HEK293 (cell line): ENCODE data around the gene TCEA3.

Source experiments
- MYNN ChIP-seq: fragments of 450-650 bp; formaldehyde crosslinking; IDR thresholded peaks from 2 replicates; pipeline ENCODE4 v1.5.1; 2016; ENCODE audit warnings: missing biosample characterization, missing genetic modification characterization, borderline replicate concordance
- SCRT2 ChIP-seq: fragments of 450-650 bp; formaldehyde crosslinking; IDR thresholded peaks from 2 replicates; pipeline ENCODE4 v1.5.1; 2016; ENCODE audit warnings: missing biosample characterization, missing genetic modification characterization
- YY2 ChIP-seq: fragments of 450-650 bp; formaldehyde crosslinking; IDR thresholded peaks from 2 replicates; pipeline ENCODE4 v1.5.1; 2016; ENCODE audit warnings: missing biosample characterization, missing genetic modification characterization
- ZNF121 ChIP-seq: fragments of 450-650 bp; formaldehyde crosslinking; IDR thresholded peaks from 2 replicates; pipeline ENCODE4 v1.5.1; 2016; ENCODE audit warnings: missing biosample characterization, missing genetic modification characterization
- ZNF558 ChIP-seq: fragments of 450-650 bp; formaldehyde crosslinking; IDR thresholded peaks from 2 replicates; pipeline ENCODE4 v1.5.1; 2016; ENCODE audit warnings: missing biosample characterization, missing genetic modification characterization
- ZNF600 ChIP-seq: fragments of 450-650 bp; formaldehyde crosslinking; IDR thresholded peaks from 2 replicates; pipeline ENCODE4 v1.5.1; 2016; ENCODE audit warnings: missing biosample characterization, missing genetic modification characterization
- TF ChIP-seq, protein P1 (sequence below): fragments of 450-650 bp; formaldehyde crosslinking; IDR thresholded peaks from 2 replicates; pipeline ENCODE4 v1.5.1; 2016; ENCODE audit warnings: missing biosample characterization, missing genetic modification characterization
- TF ChIP-seq, protein P2 (sequence below): fragments of 450-650 bp; formaldehyde crosslinking; IDR thresholded peaks from 2 replicates; pipeline ENCODE4 v1.5.1; 2016; ENCODE audit warnings: missing biosample characterization, missing genetic modification characterization
- TF ChIP-seq, protein P3 (sequence below): fragments of 450-650 bp; formaldehyde crosslinking; IDR thresholded peaks from 2 replicates; pipeline ENCODE4 v1.5.1; 2016; ENCODE audit warnings: missing biosample characterization, missing genetic modification characterization
- TF ChIP-seq, protein P4 (sequence below): fragments of 450-650 bp; formaldehyde crosslinking; IDR thresholded peaks from 2 replicates; pipeline ENCODE4 v1.5.1; 2016; ENCODE audit warnings: missing biosample characterization, missing genetic modification characterization

DNA sequence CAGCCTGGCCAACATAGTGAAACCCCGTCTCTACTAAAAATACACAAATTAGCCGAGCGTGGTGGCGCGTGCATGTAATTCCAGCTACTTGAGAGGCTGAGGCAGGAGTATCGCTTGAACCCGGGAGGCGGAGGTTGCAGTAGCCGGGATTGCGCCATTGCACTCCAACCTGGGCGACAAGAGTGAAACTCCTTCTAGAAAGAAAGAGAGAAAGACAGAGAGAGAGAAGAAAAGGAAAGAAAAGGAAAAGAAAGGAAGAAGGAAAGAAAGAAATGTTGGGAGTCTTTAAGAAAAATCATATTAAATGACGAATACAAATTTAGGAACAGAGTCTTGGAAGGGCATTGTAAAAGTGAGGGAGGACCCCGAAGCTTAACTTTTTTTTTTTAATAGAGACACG lies 78.6 kb downstream of the TCEA3 start:
- TF ChIP-seq, protein P1, sequence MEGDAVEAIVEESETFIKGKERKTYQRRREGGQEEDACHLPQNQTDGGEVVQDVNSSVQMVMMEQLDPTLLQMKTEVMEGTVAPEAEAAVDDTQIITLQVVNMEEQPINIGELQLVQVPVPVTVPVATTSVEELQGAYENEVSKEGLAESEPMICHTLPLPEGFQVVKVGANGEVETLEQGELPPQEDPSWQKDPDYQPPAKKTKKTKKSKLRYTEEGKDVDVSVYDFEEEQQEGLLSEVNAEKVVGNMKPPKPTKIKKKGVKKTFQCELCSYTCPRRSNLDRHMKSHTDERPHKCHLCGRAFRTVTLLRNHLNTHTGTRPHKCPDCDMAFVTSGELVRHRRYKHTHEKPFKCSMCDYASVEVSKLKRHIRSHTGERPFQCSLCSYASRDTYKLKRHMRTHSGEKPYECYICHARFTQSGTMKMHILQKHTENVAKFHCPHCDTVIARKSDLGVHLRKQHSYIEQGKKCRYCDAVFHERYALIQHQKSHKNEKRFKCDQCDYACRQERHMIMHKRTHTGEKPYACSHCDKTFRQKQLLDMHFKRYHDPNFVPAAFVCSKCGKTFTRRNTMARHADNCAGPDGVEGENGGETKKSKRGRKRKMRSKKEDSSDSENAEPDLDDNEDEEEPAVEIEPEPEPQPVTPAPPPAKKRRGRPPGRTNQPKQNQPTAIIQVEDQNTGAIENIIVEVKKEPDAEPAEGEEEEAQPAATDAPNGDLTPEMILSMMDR (tag by site-specific recombination), result no peak
- no peak for TF ChIP-seq ZNF558 (tag by site-specific recombination)
- TF ChIP-seq, protein P2, sequence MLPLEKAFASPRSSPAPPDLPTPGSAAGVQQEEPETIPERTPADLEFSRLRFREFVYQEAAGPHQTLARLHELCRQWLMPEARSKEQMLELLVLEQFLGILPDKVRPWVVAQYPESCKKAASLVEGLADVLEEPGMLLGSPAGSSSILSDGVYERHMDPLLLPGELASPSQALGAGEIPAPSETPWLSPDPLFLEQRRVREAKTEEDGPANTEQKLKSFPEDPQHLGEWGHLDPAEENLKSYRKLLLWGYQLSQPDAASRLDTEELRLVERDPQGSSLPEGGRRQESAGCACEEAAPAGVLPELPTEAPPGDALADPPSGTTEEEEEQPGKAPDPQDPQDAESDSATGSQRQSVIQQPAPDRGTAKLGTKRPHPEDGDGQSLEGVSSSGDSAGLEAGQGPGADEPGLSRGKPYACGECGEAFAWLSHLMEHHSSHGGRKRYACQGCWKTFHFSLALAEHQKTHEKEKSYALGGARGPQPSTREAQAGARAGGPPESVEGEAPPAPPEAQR, result no peak
- no peak for TF ChIP-seq MYNN (tag by site-specific recombination)
- 0 out of 2 replicates have a peak, but pooled peaks have one; percentile 41 for TF ChIP-seq ZNF121 (tag by site-specific recombination)
- TF ChIP-seq, protein P3, sequence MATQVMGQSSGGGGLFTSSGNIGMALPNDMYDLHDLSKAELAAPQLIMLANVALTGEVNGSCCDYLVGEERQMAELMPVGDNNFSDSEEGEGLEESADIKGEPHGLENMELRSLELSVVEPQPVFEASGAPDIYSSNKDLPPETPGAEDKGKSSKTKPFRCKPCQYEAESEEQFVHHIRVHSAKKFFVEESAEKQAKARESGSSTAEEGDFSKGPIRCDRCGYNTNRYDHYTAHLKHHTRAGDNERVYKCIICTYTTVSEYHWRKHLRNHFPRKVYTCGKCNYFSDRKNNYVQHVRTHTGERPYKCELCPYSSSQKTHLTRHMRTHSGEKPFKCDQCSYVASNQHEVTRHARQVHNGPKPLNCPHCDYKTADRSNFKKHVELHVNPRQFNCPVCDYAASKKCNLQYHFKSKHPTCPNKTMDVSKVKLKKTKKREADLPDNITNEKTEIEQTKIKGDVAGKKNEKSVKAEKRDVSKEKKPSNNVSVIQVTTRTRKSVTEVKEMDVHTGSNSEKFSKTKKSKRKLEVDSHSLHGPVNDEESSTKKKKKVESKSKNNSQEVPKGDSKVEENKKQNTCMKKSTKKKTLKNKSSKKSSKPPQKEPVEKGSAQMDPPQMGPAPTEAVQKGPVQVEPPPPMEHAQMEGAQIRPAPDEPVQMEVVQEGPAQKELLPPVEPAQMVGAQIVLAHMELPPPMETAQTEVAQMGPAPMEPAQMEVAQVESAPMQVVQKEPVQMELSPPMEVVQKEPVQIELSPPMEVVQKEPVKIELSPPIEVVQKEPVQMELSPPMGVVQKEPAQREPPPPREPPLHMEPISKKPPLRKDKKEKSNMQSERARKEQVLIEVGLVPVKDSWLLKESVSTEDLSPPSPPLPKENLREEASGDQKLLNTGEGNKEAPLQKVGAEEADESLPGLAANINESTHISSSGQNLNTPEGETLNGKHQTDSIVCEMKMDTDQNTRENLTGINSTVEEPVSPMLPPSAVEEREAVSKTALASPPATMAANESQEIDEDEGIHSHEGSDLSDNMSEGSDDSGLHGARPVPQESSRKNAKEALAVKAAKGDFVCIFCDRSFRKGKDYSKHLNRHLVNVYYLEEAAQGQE, result no peak
- no peak for TF ChIP-seq ZNF600 (tag by site-specific recombination)
- no peak for TF ChIP-seq YY2 (tag by site-specific recombination)
- TF ChIP-seq SCRT2 (tag by site-specific recombination), result no peak
- TF ChIP-seq, protein P4, sequence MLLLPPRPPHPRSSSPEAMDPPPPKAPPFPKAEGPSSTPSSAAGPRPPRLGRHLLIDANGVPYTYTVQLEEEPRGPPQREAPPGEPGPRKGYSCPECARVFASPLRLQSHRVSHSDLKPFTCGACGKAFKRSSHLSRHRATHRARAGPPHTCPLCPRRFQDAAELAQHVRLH (tag by site-specific recombination), result no peak
